H1 (cell line): ENCODE measurements around the gene CEACAM1. TPM values are rescaled to one million over a fixed set of nuclear protein-coding genes. Genes with fewer than 3 reads are reported as not detected.

ENCODE experiments used
- CTCF ChIA-PET: fragments of 300-600 bp; sonication (Branson Sonifier 250); formaldehyde crosslinking; loops from one replicate; lab custom pipeline; 2021; ENCODE audit not compliant: partially characterized antibody; lab: Charles Lee
- POLR2A ChIA-PET: fragments of 300-600 bp; sonication (Branson Sonifier 250); formaldehyde crosslinking; loops from one replicate; lab custom pipeline; 2021; ENCODE audit warnings: inconsistent platforms; ENCODE audit not compliant: partially characterized antibody; lab: Charles Lee
- DNase-seq, 2 experiments: peaks; one replicate each; pipeline versions ENCODE4 v3.0.0 to v3.0.0-alpha.2; 2010 to 2022; ENCODE audit warnings: low spot score in 2 of 2, low read depth in 1 of 2, mixed read lengths in 1 of 2
- FAIRE-seq: peaks from 2 replicates; lab custom pipeline; 2011; peaks lifted over from hg19 to GRCh38; lab: Jason Lieb, UNC
- H2AFZ ChIP-seq: 2 replicates; pipeline ENCODE4 v1.8.1; 2012; ENCODE audit warnings: low read length, inconsistent platforms
- H2AK5ac ChIP-seq: 2 replicates; pipeline ENCODE4 v1.6.1; 2013; ENCODE audit warnings: low read depth, low read length
- H2BK120ac ChIP-seq: replicated peaks from 2 replicates; pipeline ENCODE3; 2013; ENCODE audit warnings: low read depth, low read length, inconsistent platforms
- H2BK12ac ChIP-seq: 2 replicates; pipeline ENCODE4 v1.6.1; 2013; ENCODE audit warnings: low read depth, low read length
- H2BK15ac ChIP-seq: 2 replicates; pipeline ENCODE4 v1.6.1; 2013; ENCODE audit warnings: low read length
- H2BK20ac ChIP-seq: 2 replicates; pipeline ENCODE4 v1.6.1; 2013; ENCODE audit warnings: low read length
- H2BK5ac ChIP-seq: 2 replicates; pipeline ENCODE4 v1.6.1; 2013; ENCODE audit warnings: low read depth, low read length
- H3K14ac ChIP-seq: 2 replicates; pipeline ENCODE4 v1.6.1; 2013; ENCODE audit warnings: inconsistent platforms; ENCODE audit not compliant: insufficient read length
- H3K18ac ChIP-seq: 2 replicates; pipeline ENCODE4 v1.6.1; 2013; ENCODE audit warnings: low read length; ENCODE audit errors: extremely low read depth
- H3K23ac ChIP-seq: 2 replicates; pipeline ENCODE4 v1.6.1; 2013; ENCODE audit warnings: inconsistent platforms; ENCODE audit not compliant: insufficient read length
- H3K23me2 ChIP-seq: 2 replicates; pipeline ENCODE4 v1.6.1; 2013; ENCODE audit warnings: low read depth, low read length
- H3K27ac ChIP-seq: 2 replicates; pipeline ENCODE4 v1.6.1; 2011; ENCODE audit warnings: low read depth, low read length, inconsistent platforms
- H3K27me3 ChIP-seq, 4 experiments: replicated peaks in 1 of 4; 1 replicate in 1 of 4; 2 replicates in 3 of 4; pipeline versions ENCODE4 v1.6.1 to v1.8.1; 2011 to 2013; ENCODE audit warnings: low read length in 3 of 4, mild to moderate bottlenecking in 3 of 4, inconsistent platforms in 2 of 4, mixed read lengths in 2 of 4, moderate library complexity in 1 of 4; ENCODE audit not compliant: control insufficient read depth in 3 of 4, insufficient read depth in 3 of 4; ENCODE audit errors: extremely low read depth in 1 of 4
- H3K36me3 ChIP-seq, 4 experiments: 2 replicates each; pipeline versions ENCODE4 v1.6.1 to v1.8.1; 2011 to 2013; ENCODE audit warnings: mild to moderate bottlenecking in 4 of 4, low read length in 3 of 4, moderate library complexity in 2 of 4, control low read depth in 1 of 4, inconsistent platforms in 1 of 4; ENCODE audit not compliant: insufficient read depth in 4 of 4, control insufficient read depth in 2 of 4
- H3K4ac ChIP-seq: replicated peaks from 2 replicates; pipeline ENCODE3; 2013; ENCODE audit warnings: low read length, low read depth, mixed read lengths, inconsistent platforms; ENCODE audit not compliant: insufficient read length
- H3K4me1 ChIP-seq, 4 experiments: replicated peaks in 1 of 4; 1 replicate in 1 of 4; 2 replicates in 3 of 4; pipeline versions ENCODE4 v1.6.1 to v1.8.1; 2011 to 2013; ENCODE audit warnings: low read length in 3 of 4, inconsistent platforms in 2 of 4, mixed read lengths in 1 of 4; ENCODE audit not compliant: insufficient read depth in 4 of 4, control insufficient read depth in 3 of 4
- H3K4me2 ChIP-seq, 2 experiments: 2 replicates each; pipeline versions ENCODE4 v1.6.1 to v1.8.1; 2011 to 2013; ENCODE audit warnings: low read depth in 2 of 2, low read length in 2 of 2, control low read depth in 1 of 2, inconsistent platforms in 1 of 2, mild to moderate bottlenecking in 1 of 2; ENCODE audit not compliant: insufficient read depth in 1 of 2
- H3K4me3 ChIP-seq, 4 experiments: fragments of 200-600, 300-600 bp in 1 of 4; sonication (generic), shearing (Covaris generic), sonication (Bioruptor Twin) in 1 of 4; 2 replicates each; pipeline versions ENCODE4 v1.5.1 to v1.8.1; 2011 to 2016; ENCODE audit warnings: low read length in 4 of 4, low read depth in 3 of 4, control low read depth in 2 of 4, inconsistent platforms in 2 of 4, mild to moderate bottlenecking in 2 of 4, mixed read lengths in 1 of 4, moderate library complexity in 1 of 4; ENCODE audit not compliant: insufficient read depth in 2 of 4; ENCODE audit errors: extremely low read depth in 1 of 4
- H3K56ac ChIP-seq: replicated peaks from 2 replicates; pipeline ENCODE3; 2013; ENCODE audit warnings: low read depth, mild to moderate bottlenecking, mixed read lengths, low read length, inconsistent platforms; ENCODE audit not compliant: insufficient read length
- H3K79me1 ChIP-seq: 2 replicates; pipeline ENCODE4 v1.6.1; 2013; ENCODE audit warnings: low read depth, low read length, control low read depth
- H3K79me2 ChIP-seq, 2 experiments: 2 replicates each; pipeline versions ENCODE4 v1.6.1 to v1.8.1; 2012 to 2013; ENCODE audit warnings: low read length in 2 of 2, mild to moderate bottlenecking in 2 of 2, inconsistent platforms in 1 of 2; ENCODE audit not compliant: insufficient read depth in 2 of 2, control insufficient read depth in 1 of 2
- H3K9ac ChIP-seq, 4 experiments: replicated peaks in 1 of 4; 1 replicate in 1 of 4; 2 replicates in 3 of 4; pipeline versions ENCODE4 v1.6.1 to v1.8.1; 2011 to 2013; ENCODE audit warnings: low read depth in 3 of 4, low read length in 3 of 4, control low read depth in 2 of 4, mild to moderate bottlenecking in 2 of 4, moderate library complexity in 2 of 4, inconsistent platforms in 1 of 4; ENCODE audit errors: extremely low read depth in 1 of 4
- H3K9me3 ChIP-seq, 2 experiments: 2 replicates each; pipeline versions ENCODE4 v1.6.1 to v1.8.1; 2012 to 2013; ENCODE audit warnings: mild to moderate bottlenecking in 2 of 2, moderate library complexity in 2 of 2, control low read depth in 1 of 2, inconsistent platforms in 1 of 2, low read depth in 1 of 2, low read length in 1 of 2, mixed read lengths in 1 of 2; ENCODE audit not compliant: insufficient read depth in 2 of 2
- H4K20me1 ChIP-seq, 2 experiments: replicated peaks in 1 of 2; 2 replicates each; pipeline versions ENCODE3 to v1.8.1; 2011 to 2013; ENCODE audit warnings: inconsistent platforms in 2 of 2, low read length in 2 of 2, mild to moderate bottlenecking in 1 of 2; ENCODE audit not compliant: insufficient read depth in 2 of 2, control insufficient read depth in 1 of 2
- H4K5ac ChIP-seq: 2 replicates; pipeline ENCODE4 v1.6.1; 2013; ENCODE audit warnings: low read length, low read depth, mixed read lengths, inconsistent platforms; ENCODE audit not compliant: insufficient read length
- H4K8ac ChIP-seq: 2 replicates; pipeline ENCODE4 v1.8.0; 2013; ENCODE audit warnings: mild to moderate bottlenecking, moderate library complexity, low read length, inconsistent platforms; ENCODE audit not compliant: insufficient read depth; ENCODE audit errors: extremely low read depth
- H4K91ac ChIP-seq: replicated peaks from 2 replicates; pipeline ENCODE3; 2013; ENCODE audit warnings: low read length, mixed read lengths, inconsistent platforms; ENCODE audit not compliant: insufficient read length
- BRCA1 ChIP-seq: IDR thresholded peaks from 2 replicates; pipeline ENCODE4 v1.6.1; 2012; ENCODE audit warnings: low read depth, low read length, improper control_type of control experiment
- NRF1 ChIP-seq: IDR thresholded peaks from 2 replicates; pipeline ENCODE4 v1.6.1; 2011; ENCODE audit warnings: mild to moderate bottlenecking, low read depth, low read length, improper control_type of control experiment
- RBBP5 ChIP-seq: IDR thresholded peaks from 2 replicates; pipeline ENCODE4 v1.7.1; 2012; ENCODE audit warnings: low read depth, mild to moderate bottlenecking, inconsistent platforms, low read length, moderate library complexity, borderline replicate concordance
- RFX5 ChIP-seq: IDR thresholded peaks from 2 replicates; pipeline ENCODE4 v1.6.1; 2011; ENCODE audit warnings: low read depth, low read length, improper control_type of control experiment, borderline replicate concordance
- SIN3A ChIP-seq, 2 experiments: IDR thresholded peaks in 1 of 2; conservative IDR thresholded peaks in 1 of 2; 2 replicates each; pipeline ENCODE4 v1.6.1; 2011 to 2012; ENCODE audit warnings: low read length in 2 of 2, improper control_type of control experiment in 1 of 2, low read depth in 1 of 2, mild to moderate bottlenecking in 1 of 2
- SP1 ChIP-seq: IDR thresholded peaks from 2 replicates; pipeline ENCODE4 v1.6.1; 2011; ENCODE audit warnings: low read depth, low read length
- SRF ChIP-seq: IDR thresholded peaks from 2 replicates; pipeline ENCODE4 v1.6.1; 2011; ENCODE audit warnings: mild to moderate bottlenecking, low read depth, low read length, moderate library complexity
- TAF1 ChIP-seq: IDR thresholded peaks from 2 replicates; pipeline ENCODE4 v1.6.1; 2011; ENCODE audit warnings: mild to moderate bottlenecking, low read depth, low read length
- TEAD4 ChIP-seq: IDR thresholded peaks from 2 replicates; pipeline ENCODE4 v1.6.1; 2012; ENCODE audit warnings: low read depth, low read length, inconsistent platforms, mixed read lengths
- WGBS, 2 experiments: shearing (Covaris generic) in 1 of 2; methylation state at CpG; one replicate each; pipeline versions ENCODE4 v1.1.6 to v1.1.7; 2013 to 2015; ENCODE audit warnings: low lambda C conversion rate in 2 of 2, mixed read lengths in 2 of 2, inconsistent platforms in 1 of 2, low coverage in 1 of 2, missing lambda C conversion rate in 1 of 2; ENCODE audit not compliant: insufficient replicate concordance in 2 of 2, insufficient coverage in 1 of 2, insufficient read length in 1 of 2; ENCODE audit errors: extremely low coverage in 1 of 2, missing lambda C conversion rate in 1 of 2; 5-methylcytosine and 5-hydroxymethylcytosine counted together
- polyA plus RNA-seq, 7 experiments: library from polyadenylated mRNA; depleted of rRNA in 3 of 7; stranded (reverse) in 5 of 7; unstranded in 2 of 7; fragments of >200 nt in 5 of 7; fragments of 200-250 nt in 2 of 7; gene quantifications; 1 replicate in 5 of 7; 2 replicates in 1 of 7; 4 replicates in 1 of 7; pipeline versions ENCODE4 v1.2.1 to v1.2.3, GENCODE V29; 2011 to 2013; ENCODE audit warnings: missing spikeins in 2 of 7, mixed read lengths in 2 of 7
- total RNA-seq: library from RNA; stranded (reverse); fragmentation: NEBNext Ultra II Directional; extraction: Animal tissue kit (Norgen Biotek cat#: 25700); gene quantifications from 2 replicates; pipeline ENCODE4 v1.2.1, GENCODE V29; 2021

The CEACAM1 gene
- total and polyA plus RNA-seq, 2 of the 8 experiments (the other 6 are each of a cell fraction or from before 2014, with no cell fraction given): 1.8 to 3.6 TPM

DNA sequence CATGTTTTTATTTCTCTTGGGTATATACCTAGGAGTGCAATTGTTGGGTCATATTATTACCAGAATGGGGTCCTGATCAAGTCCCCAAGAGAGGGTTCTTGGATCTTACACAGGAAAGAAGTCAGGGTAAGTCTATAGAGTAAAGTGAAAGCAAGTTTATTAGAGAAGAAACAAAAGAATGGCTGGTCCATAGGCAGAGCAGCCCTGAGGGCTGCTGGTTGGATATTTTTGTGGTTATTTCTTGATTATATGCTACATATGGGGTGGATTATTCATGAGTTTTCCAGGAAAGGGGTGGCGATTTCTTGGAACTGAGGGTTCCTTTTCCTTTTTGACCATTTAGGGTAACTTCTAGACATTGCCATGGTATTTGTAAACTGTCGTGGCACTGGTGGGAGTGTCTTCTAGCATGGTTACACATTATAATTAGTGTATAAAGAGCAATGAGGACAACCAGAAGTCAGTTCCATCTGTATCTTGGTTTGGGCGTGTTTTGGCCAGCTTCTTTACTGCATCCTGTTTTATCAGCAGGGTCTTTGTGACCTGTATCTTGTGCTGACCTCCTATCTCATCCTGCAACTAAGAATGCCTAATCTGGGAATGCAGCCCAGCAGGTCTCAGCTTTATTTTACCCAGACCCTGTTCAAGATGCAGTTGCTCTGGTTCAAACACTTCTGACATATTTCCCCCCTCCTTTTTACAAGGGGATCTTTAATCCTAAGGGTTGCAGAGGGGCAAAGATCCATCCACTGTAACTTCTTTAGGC is 41.1 kb downstream of the CEACAM1 start:
- no peak for DNase-seq
- TF ChIP-seq BRCA1 (no peak), TAF1 (no peak), TEAD4 (no peak), NRF1 (no peak), RFX5 (no peak), SIN3A (conservative IDR thresholded peaks at IDR 0.05 in 1 of 2, IDR thresholded peaks at IDR 0.05 in 1 of 2; ENCODE audit: low read depth in 1 of 2, low read length in 2 of 2) (no peak), RBBP5 (no peak), SP1 (no peak), SRF (no peak)

More for the DNA sequence above, 41.1 kb downstream of the CEACAM1 start:
- Histone ChIP-seq H3K23me2 (no peaks in the 10 kb centered on the region), H3K9ac (no peak overlapping the region), H2BK15ac (no peak overlapping the region), H3K14ac (no peak overlapping the region), H3K4me1 (peaks cover 0 to 4% (median 1%) of the 10 kb centered on the region in 4 experiments; a peak in 3 of 7 replicates), H3K4me3 (no peak overlapping the region), H3K79me1 (no peaks in the 10 kb centered on the region), H3K27me3 (no peaks in the 10 kb centered on the region), H3K4ac (no peak overlapping the region), H2BK120ac (no peak overlapping the region), H2AFZ (no peak overlapping the region), H4K91ac (no peak overlapping the region), H4K8ac (no peak overlapping the region), H3K79me2 (no peaks in the 10 kb centered on the region), H2AK5ac (no peak overlapping the region), H3K23ac (no peak overlapping the region), H4K5ac (no peak overlapping the region), H2BK12ac (no peak overlapping the region), H3K36me3 (no peaks in the 10 kb centered on the region), H3K56ac (no peak overlapping the region), H3K9me3 (no peaks in the 10 kb centered on the region), H2BK20ac (no peak overlapping the region), H2BK5ac (no peak overlapping the region), H3K4me2 (no peak overlapping the region), H4K20me1 (no peaks in the 10 kb centered on the region), H3K27ac (no peak overlapping the region), H3K18ac (no peak overlapping the region)
- POLR2A ChIA-PET: interaction anchor here (1.3 to 1.8 kb wide), 2 partner anchors 12 kb away, joined by 3 to 5 read pairs; no protein-coding TSS in a partner anchor
- no peak for FAIRE-seq
- CTCF ChIA-PET: interaction anchor here (0.7 to 5.3 kb wide), 7 partner anchors 35 to 76 kb away, joined by 3 to 23 read pairs (median 4); partner anchors contain the start of gene CEACAM1
- 87% methylated on average over 3 of the region's 3 CpGs; no CpG with 5 or more reads in 1 of the 2 experiments for WGBS, 2 experiments
